ENCODE results near the gene MMD.

Gene MMD

GRCh38 chr17:55442953-55443683 lies 21.5 kb upstream of the MMD start:
- Histone ChIP-seq H3K79me2 (ENCODE audit: control insufficient read depth, insufficient read depth, low read length, poor library complexity) (no peaks in the 10 kb centered on the region), H2BK12ac (ENCODE audit: low read length) (no peak overlapping the region), H3K18ac (ENCODE audit: low read length) (no peak overlapping the region), H2AK5ac (ENCODE audit: low read length) (no peak overlapping the region), H3K27ac (ENCODE audit: low read depth, low read length) (no peak overlapping the region), H3K27me3 (ENCODE audit: insufficient read depth, low read length) (no peaks in the 10 kb centered on the region), H2BK120ac (ENCODE audit: insufficient read depth, low read length, poor library complexity) (peak overlapping the region; percentile 2), H3K14ac (ENCODE audit: low read length) (no peak overlapping the region), H3K9me3 (ENCODE audit: insufficient read depth, low read depth, low read length) (no peaks in the 10 kb centered on the region), H4K91ac (ENCODE audit: low read depth, low read length) (no peak overlapping the region), H4K8ac (ENCODE audit: low read depth, low read length) (no peak overlapping the region), H3K36me3 (ENCODE audit: control insufficient read depth in 1 of 2, insufficient read depth in 2 of 2, low read length in 2 of 2) (no peaks in the 10 kb centered on the region), H2BK5ac (ENCODE audit: low read depth, low read length, poor library complexity) (no peak overlapping the region), H3K4me2 (ENCODE audit: low read length) (no peak overlapping the region), H3K4me3 (ENCODE audit: low read depth, low read length) (no peak overlapping the region), H3K9ac (ENCODE audit: low read length) (no peak overlapping the region), H3K4ac (ENCODE audit: low read depth, low read length) (no peak overlapping the region), H3K79me1 (ENCODE audit: low read length) (peaks cover 10% of the 10 kb centered on the region), H3K23ac (ENCODE audit: low read length) (no peak overlapping the region), H2AFZ (ENCODE audit: insufficient read depth, low read length, poor library complexity) (no peak overlapping the region), H3K4me1 (ENCODE audit: control insufficient read depth in 1 of 2, insufficient read depth in 2 of 2, low read length in 2 of 2) (peaks cover 12 to 24% of the 10 kb centered on the region in 2 experiments), H4K12ac (ENCODE audit: low read depth, low read length) (no peak overlapping the region)
- DNase-seq = peak; percentile 11 to 61
- no CpG with 5 or more reads among the region's 6 CpGs for WGBS (ENCODE audit: extremely low coverage, insufficient coverage, insufficient read length)

GRCh38 chr17:55442462-55442861 lies 20.8 kb upstream of the MMD start:
- no peak for DNase-seq
- Histone ChIP-seq H3K18ac (ENCODE audit: low read length) (no peak overlapping the region), H4K12ac (ENCODE audit: low read depth, low read length) (no peak overlapping the region), H3K4me2 (ENCODE audit: low read length) (no peak overlapping the region), H2AFZ (ENCODE audit: insufficient read depth, low read length, poor library complexity) (no peak overlapping the region), H2BK120ac (ENCODE audit: insufficient read depth, low read length, poor library complexity) (peak overlapping the region; percentile 4), H3K14ac (ENCODE audit: low read length) (no peak overlapping the region), H4K8ac (ENCODE audit: low read depth, low read length) (no peak overlapping the region), H2BK5ac (ENCODE audit: low read depth, low read length, poor library complexity) (no peak overlapping the region), H2BK12ac (ENCODE audit: low read length) (no peak overlapping the region), H3K23ac (ENCODE audit: low read length) (no peak overlapping the region), H3K4ac (ENCODE audit: low read depth, low read length) (no peak overlapping the region), H2AK5ac (ENCODE audit: low read length) (no peak overlapping the region), H3K36me3 (ENCODE audit: control insufficient read depth in 1 of 2, insufficient read depth in 2 of 2, low read length in 2 of 2) (no peaks in the 10 kb centered on the region), H3K27ac (ENCODE audit: low read depth, low read length) (no peak overlapping the region), H3K9ac (ENCODE audit: low read length) (no peak overlapping the region), H3K27me3 (ENCODE audit: insufficient read depth, low read length) (no peaks in the 10 kb centered on the region), H3K4me3 (ENCODE audit: low read depth, low read length) (no peak overlapping the region), H4K91ac (ENCODE audit: low read depth, low read length) (no peak overlapping the region), H3K79me1 (ENCODE audit: low read length) (peaks cover 10% of the 10 kb centered on the region), H3K9me3 (ENCODE audit: insufficient read depth, low read depth, low read length) (no peaks in the 10 kb centered on the region), H3K4me1 (ENCODE audit: control insufficient read depth in 1 of 2, insufficient read depth in 2 of 2, low read length in 2 of 2) (peaks cover 12 to 25% of the 10 kb centered on the region in 2 experiments), H3K79me2 (ENCODE audit: control insufficient read depth, insufficient read depth, low read length, poor library complexity) (no peaks in the 10 kb centered on the region)
- no CpG with 5 or more reads among the region's 5 CpGs for WGBS (ENCODE audit: extremely low coverage, insufficient coverage, insufficient read length)

- Histone ChIP-seq H3K79me2 (ENCODE audit: control insufficient read depth, insufficient read depth, low read length, poor library complexity) (no peaks in the 10 kb centered on the region), H3K27me3 (ENCODE audit: insufficient read depth, low read length) (no peaks in the 10 kb centered on the region), H3K4me2 (ENCODE audit: low read length) (no peak overlapping the region), H3K4me1 (ENCODE audit: control insufficient read depth in 1 of 2, insufficient read depth in 2 of 2, low read length in 2 of 2) (peaks cover 12 to 25% of the 10 kb centered on the region in 2 experiments), H4K91ac (ENCODE audit: low read depth, low read length) (no peak overlapping the region), H3K36me3 (ENCODE audit: control insufficient read depth in 1 of 2, insufficient read depth in 2 of 2, low read length in 2 of 2) (no peaks in the 10 kb centered on the region), H3K9me3 (ENCODE audit: insufficient read depth, low read depth, low read length) (no peaks in the 10 kb centered on the region), H4K12ac (ENCODE audit: low read depth, low read length) (no peak overlapping the region), H3K4me3 (ENCODE audit: low read depth, low read length) (no peak overlapping the region), H3K9ac (ENCODE audit: low read length) (no peak overlapping the region), H4K8ac (ENCODE audit: low read depth, low read length) (no peak overlapping the region), H3K23ac (ENCODE audit: low read length) (no peak overlapping the region), H3K4ac (ENCODE audit: low read depth, low read length) (no peak overlapping the region), H2AK5ac (ENCODE audit: low read length) (no peak overlapping the region), H3K27ac (ENCODE audit: low read depth, low read length) (no peak overlapping the region), H2BK120ac (ENCODE audit: insufficient read depth, low read length, poor library complexity) (no peak overlapping the region), H3K18ac (ENCODE audit: low read length) (no peak overlapping the region), H3K14ac (ENCODE audit: low read length) (no peak overlapping the region), H3K79me1 (ENCODE audit: low read length) (peaks cover 10% of the 10 kb centered on the region), H2BK12ac (ENCODE audit: low read length) (no peak overlapping the region), H2BK5ac (ENCODE audit: low read depth, low read length, poor library complexity) (no peak overlapping the region), H2AFZ (ENCODE audit: insufficient read depth, low read length, poor library complexity) (no peak overlapping the region)
- no peak for DNase-seq
- WGBS (ENCODE audit: extremely low coverage, insufficient coverage, insufficient read length) = no CpG with 5 or more reads among the region's 2 CpGs
Observed at GRCh38 chr17:55441544-55441943, 19.9 kb upstream of the MMD start.

- H2BK5ac ChIP-seq (ENCODE audit: low read depth, low read length, poor library complexity) = no peak overlapping the region
- H3K4me3 ChIP-seq (ENCODE audit: low read depth, low read length) = no peak overlapping the region
- no peak overlapping the region for H3K23ac ChIP-seq (ENCODE audit: low read length)
- H4K91ac ChIP-seq (ENCODE audit: low read depth, low read length) = peak overlapping the region; percentile 8
- H3K9me3 ChIP-seq (ENCODE audit: insufficient read depth, low read depth, low read length) = no peaks in the 10 kb centered on the region
- no peak overlapping the region for H2AFZ ChIP-seq (ENCODE audit: insufficient read depth, low read length, poor library complexity)
- no peak overlapping the region for H2AK5ac ChIP-seq (ENCODE audit: low read length)
- no peak overlapping the region for H2BK120ac ChIP-seq (ENCODE audit: insufficient read depth, low read length, poor library complexity)
- no peak overlapping the region for H3K9ac ChIP-seq (ENCODE audit: low read length)
- H3K79me1 ChIP-seq (ENCODE audit: low read length) = peaks cover 10% of the 10 kb centered on the region
- H3K18ac ChIP-seq (ENCODE audit: low read length) = no peak overlapping the region
- no CpG with 5 or more reads among the region's 3 CpGs for WGBS (ENCODE audit: extremely low coverage, insufficient coverage, insufficient read length)
- no peaks in the 10 kb centered on the region for H3K36me3 ChIP-seq (ENCODE audit: control insufficient read depth in 1 of 2, insufficient read depth in 2 of 2, low read length in 2 of 2)
- H3K4me2 ChIP-seq (ENCODE audit: low read length) = no peak overlapping the region
- H4K12ac ChIP-seq (ENCODE audit: low read depth, low read length) = no peak overlapping the region
- no peaks in the 10 kb centered on the region for H3K27me3 ChIP-seq (ENCODE audit: insufficient read depth, low read length)
- no peaks in the 10 kb centered on the region for H3K79me2 ChIP-seq (ENCODE audit: control insufficient read depth, insufficient read depth, low read length, poor library complexity)
- H3K27ac ChIP-seq (ENCODE audit: low read depth, low read length) = no peak overlapping the region
- H2BK12ac ChIP-seq (ENCODE audit: low read length) = peak overlapping the region; percentile 8
- H3K4ac ChIP-seq (ENCODE audit: low read depth, low read length) = no peak overlapping the region
- H3K4me1 ChIP-seq (ENCODE audit: control insufficient read depth in 1 of 2, insufficient read depth in 2 of 2, low read length in 2 of 2) = peaks cover 12 to 24% of the 10 kb centered on the region in 2 experiments
- H4K8ac ChIP-seq (ENCODE audit: low read depth, low read length) = no peak overlapping the region
- peak in 1 of 2 donors; percentile 66 for DNase-seq
- H3K14ac ChIP-seq (ENCODE audit: low read length) = no peak overlapping the region
Observed at GRCh38 chr17:55440391-55440790, 18.8 kb upstream of the MMD start.
